Ovary (tissue), 3 donors: ENCODE data around the gene CIAO3.

Experiments
- EP300 ChIP-seq: sonication (generic); formaldehyde crosslinking; IDR thresholded peaks from one replicate; pipeline ENCODE4 v1.6.1; 2017; ENCODE audit warnings: antibody characterized with exemption
- POLR2A ChIP-seq: fragments of 450-650 bp; IDR thresholded peaks from one replicate; pipeline ENCODE4 v1.6.1; 2017; ENCODE audit warnings: antibody characterized with exemption, mild to moderate bottlenecking, moderate library complexity
- TF ChIP-seq, protein P1 (sequence below), 3 donors: fragments of 450-650 bp in 2 of 3; fragments of 200-600 bp in 1 of 3; IDR thresholded peaks; one replicate each; pipeline versions ENCODE4 v1.5.1 to v1.8.0; 2016 to 2022; ENCODE audit warnings: antibody characterized with exemption in 3 of 3, mild to moderate bottlenecking in 1 of 3
- donor health status: DM: no; HTN: no; CAD: no.

DNA sequence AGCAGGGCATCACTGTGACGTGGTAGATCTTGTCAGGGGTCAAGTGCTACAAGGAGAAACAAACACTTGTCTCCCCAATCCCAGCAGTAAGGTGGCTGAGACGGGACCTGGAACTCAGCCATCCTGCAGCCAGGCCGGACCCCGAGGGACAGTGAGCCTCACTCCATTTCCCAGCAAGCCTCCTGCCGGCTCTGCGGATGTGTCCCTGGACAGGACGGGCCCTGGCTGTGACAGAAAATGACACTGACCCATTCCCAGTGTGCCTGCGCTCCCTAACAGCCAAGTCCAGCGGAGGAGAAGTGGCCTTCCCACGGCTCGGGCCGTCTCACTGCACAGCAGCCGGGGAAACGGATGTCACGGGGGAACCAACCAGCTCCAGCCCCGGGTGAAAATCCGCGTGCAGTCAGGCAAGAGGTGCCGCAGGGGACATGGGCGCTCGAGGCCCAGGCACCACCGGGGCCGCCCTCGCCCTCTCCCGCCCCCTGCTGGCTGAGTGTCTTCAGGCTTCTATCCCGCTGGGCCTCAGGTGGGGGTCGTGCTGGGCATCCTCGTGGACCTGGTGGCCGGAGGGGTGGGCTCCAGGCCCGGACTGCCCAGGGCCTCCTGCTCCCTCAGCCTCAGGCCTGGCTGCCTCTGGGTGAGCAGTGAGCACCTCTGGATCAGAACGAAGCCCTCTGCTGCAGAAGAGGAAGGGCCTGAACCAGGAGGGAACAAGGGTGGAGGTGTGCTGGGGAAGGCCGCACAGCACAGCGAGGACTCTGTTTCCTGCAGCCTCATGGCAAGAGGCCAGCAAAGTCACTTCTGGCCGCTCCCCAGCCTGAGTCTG lies 7.2 kb downstream of the CIAO3 start:
- TF ChIP-seq, protein P1, sequence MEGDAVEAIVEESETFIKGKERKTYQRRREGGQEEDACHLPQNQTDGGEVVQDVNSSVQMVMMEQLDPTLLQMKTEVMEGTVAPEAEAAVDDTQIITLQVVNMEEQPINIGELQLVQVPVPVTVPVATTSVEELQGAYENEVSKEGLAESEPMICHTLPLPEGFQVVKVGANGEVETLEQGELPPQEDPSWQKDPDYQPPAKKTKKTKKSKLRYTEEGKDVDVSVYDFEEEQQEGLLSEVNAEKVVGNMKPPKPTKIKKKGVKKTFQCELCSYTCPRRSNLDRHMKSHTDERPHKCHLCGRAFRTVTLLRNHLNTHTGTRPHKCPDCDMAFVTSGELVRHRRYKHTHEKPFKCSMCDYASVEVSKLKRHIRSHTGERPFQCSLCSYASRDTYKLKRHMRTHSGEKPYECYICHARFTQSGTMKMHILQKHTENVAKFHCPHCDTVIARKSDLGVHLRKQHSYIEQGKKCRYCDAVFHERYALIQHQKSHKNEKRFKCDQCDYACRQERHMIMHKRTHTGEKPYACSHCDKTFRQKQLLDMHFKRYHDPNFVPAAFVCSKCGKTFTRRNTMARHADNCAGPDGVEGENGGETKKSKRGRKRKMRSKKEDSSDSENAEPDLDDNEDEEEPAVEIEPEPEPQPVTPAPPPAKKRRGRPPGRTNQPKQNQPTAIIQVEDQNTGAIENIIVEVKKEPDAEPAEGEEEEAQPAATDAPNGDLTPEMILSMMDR (IDR thresholded peaks at IDR 0.05): no peak
- TF ChIP-seq POLR2A: no peak
- TF ChIP-seq EP300: no peak
